Tibial nerve (tissue), 3 donors: ENCODE results near the gene ITM2C.

Experiments
- POLR2A ChIP-seq, 2 donors: fragments of 450-650 bp; IDR thresholded peaks; one replicate each; pipeline ENCODE4 v1.6.1; 2017; ENCODE audit warnings: antibody characterized with exemption in 2 of 2, mild to moderate bottlenecking in 2 of 2, moderate library complexity in 2 of 2
- TF ChIP-seq, protein P1 (sequence below), 5 experiments: fragments of 200-600 bp in 3 of 5; fragments of 450-650 bp in 2 of 5; sonication (generic) in 3 of 5; IDR thresholded peaks; one replicate each; pipeline ENCODE4 v1.5.1; 2016 to 2019; ENCODE audit warnings: antibody characterized with exemption in 5 of 5, mild to moderate bottlenecking in 3 of 5, moderate library complexity in 2 of 5

DNA sequence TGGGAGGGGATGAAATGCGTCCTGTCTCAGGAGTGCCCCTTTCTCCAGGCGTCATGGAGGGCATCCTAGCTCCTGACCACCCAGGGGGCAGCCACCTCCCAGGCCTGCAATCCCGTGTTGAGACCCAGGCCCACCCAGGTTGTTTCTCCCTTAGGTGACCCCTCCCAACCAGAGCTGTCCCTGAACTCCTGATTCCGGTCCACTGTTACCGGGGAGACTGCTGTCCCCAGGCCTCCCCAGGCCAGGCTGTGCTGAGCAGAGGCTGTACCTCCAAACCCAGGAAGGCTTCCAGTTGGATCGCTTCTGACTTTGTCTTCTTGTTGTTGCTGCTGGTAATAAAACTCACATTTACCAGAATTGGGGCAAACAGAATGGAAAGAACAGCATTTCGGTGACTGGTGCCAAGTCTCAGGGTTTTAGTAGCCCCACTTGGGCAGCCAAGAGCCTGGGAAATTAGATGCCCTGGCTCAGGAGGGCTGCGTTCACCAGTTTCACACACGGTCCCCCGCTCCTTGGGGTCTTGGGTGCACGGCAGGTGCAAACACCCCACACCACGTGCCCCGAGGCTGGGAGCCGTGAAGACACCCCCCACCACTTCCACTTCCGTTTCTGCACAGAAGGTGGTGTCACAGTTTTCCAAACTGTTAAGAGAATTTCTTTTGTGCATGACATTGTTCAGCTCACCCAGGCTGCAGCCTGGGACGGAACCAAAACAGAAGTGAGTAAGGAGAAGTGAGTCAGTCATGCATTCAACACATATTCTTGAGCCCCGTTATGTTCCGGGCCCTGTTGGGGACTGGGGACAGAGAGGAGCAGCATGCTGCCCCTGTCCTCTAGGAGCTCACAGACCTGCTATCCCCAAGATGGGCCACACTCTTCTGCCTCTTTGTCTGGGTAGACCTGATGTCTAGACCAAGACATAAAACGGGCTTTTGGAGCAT lies 29.4 kb downstream of the ITM2C start:
- TF ChIP-seq, protein P1, sequence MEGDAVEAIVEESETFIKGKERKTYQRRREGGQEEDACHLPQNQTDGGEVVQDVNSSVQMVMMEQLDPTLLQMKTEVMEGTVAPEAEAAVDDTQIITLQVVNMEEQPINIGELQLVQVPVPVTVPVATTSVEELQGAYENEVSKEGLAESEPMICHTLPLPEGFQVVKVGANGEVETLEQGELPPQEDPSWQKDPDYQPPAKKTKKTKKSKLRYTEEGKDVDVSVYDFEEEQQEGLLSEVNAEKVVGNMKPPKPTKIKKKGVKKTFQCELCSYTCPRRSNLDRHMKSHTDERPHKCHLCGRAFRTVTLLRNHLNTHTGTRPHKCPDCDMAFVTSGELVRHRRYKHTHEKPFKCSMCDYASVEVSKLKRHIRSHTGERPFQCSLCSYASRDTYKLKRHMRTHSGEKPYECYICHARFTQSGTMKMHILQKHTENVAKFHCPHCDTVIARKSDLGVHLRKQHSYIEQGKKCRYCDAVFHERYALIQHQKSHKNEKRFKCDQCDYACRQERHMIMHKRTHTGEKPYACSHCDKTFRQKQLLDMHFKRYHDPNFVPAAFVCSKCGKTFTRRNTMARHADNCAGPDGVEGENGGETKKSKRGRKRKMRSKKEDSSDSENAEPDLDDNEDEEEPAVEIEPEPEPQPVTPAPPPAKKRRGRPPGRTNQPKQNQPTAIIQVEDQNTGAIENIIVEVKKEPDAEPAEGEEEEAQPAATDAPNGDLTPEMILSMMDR (IDR thresholded peaks at IDR 0.05) = no peak
- TF ChIP-seq POLR2A (IDR thresholded peaks at IDR 0.05) = no peak
